Uterus (tissue), 4 donors: ENCODE measurements around the gene RC3H1. TPM values are rescaled to one million over a fixed set of nuclear protein-coding genes. Genes with fewer than 3 reads are reported as not detected.

Experiments
- DNase-seq, 2 donors: peaks; one replicate each; pipeline ENCODE4 v3.0.0-alpha.2; 2019 to 2020
- H3K27ac ChIP-seq, 2 donors: fragments of 200-600 bp; sonication (generic); 1 replicate in 1 of 2; 2 replicates in 1 of 2; pipeline ENCODE4 v1.5.1; 2016 to 2018
- H3K27me3 ChIP-seq, 2 donors: fragments of 200-600 bp; sonication (generic); one replicate each; pipeline ENCODE4 v1.5.1; 2018 to 2019; ENCODE audit warnings: control low read depth in 1 of 2
- H3K36me3 ChIP-seq, 2 donors: fragments of 200-600 bp; sonication (generic); one replicate each; pipeline ENCODE4 v1.5.1; 2019; ENCODE audit warnings: control low read depth in 1 of 2
- H3K4me1 ChIP-seq, 2 donors: fragments of 200-600 bp; sonication (generic); one replicate each; pipeline ENCODE4 v1.5.1; 2018 to 2019; ENCODE audit warnings: control low read depth in 1 of 2
- H3K4me3 ChIP-seq, 2 donors: fragments of 200-600 bp; sonication (generic); 1 replicate in 1 of 2; 2 replicates in 1 of 2; pipeline ENCODE4 v1.5.1; 2018 to 2019; ENCODE audit warnings: mild to moderate bottlenecking in 1 of 2
- H3K9me3 ChIP-seq, 2 donors: fragments of 200-600 bp; sonication (generic); one replicate each; pipeline ENCODE4 v1.5.1; 2019; ENCODE audit warnings: control low read depth in 1 of 2
- POLR2A ChIP-seq, 2 donors: fragments of 450-650 bp; IDR thresholded peaks; one replicate each; pipeline ENCODE4 v1.6.1; 2016; ENCODE audit warnings: antibody characterized with exemption in 2 of 2, mild to moderate bottlenecking in 1 of 2, moderate library complexity in 1 of 2
- intact Hi-C: fragments of 100-400 bp; cut with DNase I; formaldehyde crosslinking; loops from one replicate; pipeline ENCODE4 v1.15.1; 2023; ENCODE audit warnings: low total_unique reads
- total RNA-seq, 4 donors: library from RNA; depleted of rRNA in 3 of 4; stranded (reverse); fragments of >200 nt in 3 of 4; gene quantifications; one replicate each; pipeline versions ENCODE4 v1.1.0 to v1.2.4, GENCODE V29; 2014 to 2023
- TF ChIP-seq, protein P1 (sequence below), 4 experiments: fragments of 200-600 bp in 2 of 4; fragments of 450-650 bp in 2 of 4; sonication (generic) in 2 of 4; IDR thresholded peaks; one replicate each; pipeline ENCODE4 v1.5.1; 2016 to 2019; ENCODE audit warnings: antibody characterized with exemption in 4 of 4, mild to moderate bottlenecking in 2 of 4, moderate library complexity in 1 of 4
- donor health status: DM: yes; HTN: yes; CAD: no.

RC3H1 gene
- total RNA-seq, 4 donors from 2014 or later = 15.9 to 45.7 (median 32.7) TPM

DNA sequence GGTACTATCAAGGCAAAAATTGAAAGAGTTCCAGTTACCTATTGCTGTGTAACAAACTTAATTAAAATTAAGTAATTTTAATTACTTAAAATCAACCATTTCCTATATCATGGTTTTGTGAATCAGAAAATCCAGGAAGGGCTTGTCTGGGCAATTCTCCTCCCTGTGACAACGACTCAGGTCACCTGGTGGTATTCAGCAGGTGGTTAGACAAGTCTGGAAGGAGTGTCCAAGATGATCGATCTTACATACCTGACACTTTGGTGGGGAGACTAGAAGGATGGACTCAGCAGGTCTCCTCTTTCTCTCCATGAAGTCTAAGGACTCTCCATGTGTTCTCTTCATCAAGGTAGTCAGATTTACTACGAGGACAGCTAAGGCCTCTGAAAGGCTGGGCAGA lies 128.0 kb downstream of the RC3H1 start:
- no peaks in the 10 kb centered on the region for H3K36me3 ChIP-seq
- TF ChIP-seq, protein P1, sequence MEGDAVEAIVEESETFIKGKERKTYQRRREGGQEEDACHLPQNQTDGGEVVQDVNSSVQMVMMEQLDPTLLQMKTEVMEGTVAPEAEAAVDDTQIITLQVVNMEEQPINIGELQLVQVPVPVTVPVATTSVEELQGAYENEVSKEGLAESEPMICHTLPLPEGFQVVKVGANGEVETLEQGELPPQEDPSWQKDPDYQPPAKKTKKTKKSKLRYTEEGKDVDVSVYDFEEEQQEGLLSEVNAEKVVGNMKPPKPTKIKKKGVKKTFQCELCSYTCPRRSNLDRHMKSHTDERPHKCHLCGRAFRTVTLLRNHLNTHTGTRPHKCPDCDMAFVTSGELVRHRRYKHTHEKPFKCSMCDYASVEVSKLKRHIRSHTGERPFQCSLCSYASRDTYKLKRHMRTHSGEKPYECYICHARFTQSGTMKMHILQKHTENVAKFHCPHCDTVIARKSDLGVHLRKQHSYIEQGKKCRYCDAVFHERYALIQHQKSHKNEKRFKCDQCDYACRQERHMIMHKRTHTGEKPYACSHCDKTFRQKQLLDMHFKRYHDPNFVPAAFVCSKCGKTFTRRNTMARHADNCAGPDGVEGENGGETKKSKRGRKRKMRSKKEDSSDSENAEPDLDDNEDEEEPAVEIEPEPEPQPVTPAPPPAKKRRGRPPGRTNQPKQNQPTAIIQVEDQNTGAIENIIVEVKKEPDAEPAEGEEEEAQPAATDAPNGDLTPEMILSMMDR (IDR thresholded peaks at IDR 0.05) = no peak
- TF ChIP-seq POLR2A (IDR thresholded peaks at IDR 0.05) = no peak
- H3K9me3 ChIP-seq = no peaks in the 10 kb centered on the region
- DNase-seq = no peak
- H3K27me3 ChIP-seq = no peaks in the 10 kb centered on the region
- H3K4me1 ChIP-seq = no peaks in the 10 kb centered on the region
- no peak overlapping the region for H3K27ac ChIP-seq
- H3K4me3 ChIP-seq = no peak overlapping the region
- intact Hi-C loops = no loop called here

DNA sequence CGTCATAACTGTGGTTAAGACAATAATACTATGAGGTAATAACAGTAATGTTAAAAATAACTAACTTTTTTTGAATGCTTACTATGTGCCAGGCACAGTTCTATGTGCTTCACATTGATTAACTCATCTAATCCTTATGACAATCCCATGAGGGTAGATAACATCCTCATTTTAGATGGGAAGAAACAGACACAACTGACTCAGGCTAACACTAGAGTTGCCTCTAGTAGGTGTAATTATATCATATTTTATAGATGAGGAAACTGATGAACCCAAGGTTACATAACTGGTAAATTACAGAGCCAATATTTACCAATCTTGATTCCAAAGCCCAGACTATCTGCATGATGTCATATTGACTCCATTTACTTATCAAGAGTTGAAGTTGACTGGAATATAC lies 128.5 kb downstream of the RC3H1 start:
- Histone ChIP-seq H3K4me1 (no peaks in the 10 kb centered on the region), H3K27ac (no peak overlapping the region), H3K27me3 (no peaks in the 10 kb centered on the region), H3K36me3 (no peaks in the 10 kb centered on the region), H3K9me3 (no peaks in the 10 kb centered on the region), H3K4me3 (no peak overlapping the region)
- intact Hi-C loops = no loop called here
- no peak for DNase-seq
- TF ChIP-seq, protein P1 (IDR thresholded peaks at IDR 0.05) = no peak
- TF ChIP-seq POLR2A (IDR thresholded peaks at IDR 0.05) = no peak

DNA sequence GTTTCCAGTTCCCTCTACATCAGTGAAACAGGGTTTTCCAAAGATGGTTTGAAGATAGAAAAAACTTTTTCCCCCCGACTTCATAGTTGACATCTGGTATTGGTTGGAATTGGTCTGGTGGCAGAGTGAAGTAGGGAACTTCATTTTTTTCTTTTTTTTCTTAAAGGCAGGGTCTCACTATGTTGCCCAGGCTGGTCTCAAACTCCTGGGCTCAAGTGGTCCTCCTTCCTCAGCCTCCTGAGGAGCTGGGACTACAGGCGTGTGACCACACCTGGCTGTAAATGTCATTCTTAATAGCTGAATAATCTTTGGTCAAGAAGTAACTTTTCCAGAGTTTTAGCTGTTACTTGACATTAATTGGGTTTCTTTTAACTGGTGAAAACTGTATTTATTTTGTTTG lies 132.3 kb downstream of the RC3H1 start:
- TF ChIP-seq, protein P1 (IDR thresholded peaks at IDR 0.05) = no peak
- TF ChIP-seq POLR2A (IDR thresholded peaks at IDR 0.05) = no peak
- Histone ChIP-seq H3K4me1 (no peaks in the 10 kb centered on the region), H3K27me3 (no peaks in the 10 kb centered on the region), H3K27ac (no peak overlapping the region), H3K36me3 (no peaks in the 10 kb centered on the region), H3K4me3 (no peak overlapping the region), H3K9me3 (no peaks in the 10 kb centered on the region)
- intact Hi-C loops = no loop called here
- no peak for DNase-seq

DNA sequence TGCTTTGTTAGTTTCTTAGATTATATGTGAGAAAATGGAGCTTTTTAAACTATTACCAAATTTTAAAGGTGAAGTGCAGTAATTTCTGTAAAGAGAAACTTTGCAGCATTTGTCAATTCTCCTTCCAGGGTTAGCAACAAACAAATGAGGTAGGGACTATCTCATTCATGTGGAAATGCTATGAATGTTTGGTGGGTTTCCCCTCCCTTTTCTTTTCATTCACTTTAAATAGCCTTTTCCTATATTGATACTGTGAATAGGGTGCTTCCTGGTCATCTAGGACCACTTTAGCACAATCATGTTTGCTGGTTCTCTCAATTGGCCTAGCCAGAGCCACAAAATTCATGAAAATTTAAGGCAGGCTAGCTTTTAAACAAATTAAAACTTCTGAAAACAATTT lies 133.4 kb downstream of the RC3H1 start:
- Histone ChIP-seq H3K36me3 (no peaks in the 10 kb centered on the region), H3K9me3 (no peaks in the 10 kb centered on the region), H3K27ac (no peak overlapping the region), H3K4me1 (no peaks in the 10 kb centered on the region), H3K4me3 (no peak overlapping the region), H3K27me3 (no peaks in the 10 kb centered on the region)
- DNase-seq = no peak
- TF ChIP-seq, protein P1 (IDR thresholded peaks at IDR 0.05) = no peak
- TF ChIP-seq POLR2A (IDR thresholded peaks at IDR 0.05) = no peak
- intact Hi-C loops = no loop called here

DNA sequence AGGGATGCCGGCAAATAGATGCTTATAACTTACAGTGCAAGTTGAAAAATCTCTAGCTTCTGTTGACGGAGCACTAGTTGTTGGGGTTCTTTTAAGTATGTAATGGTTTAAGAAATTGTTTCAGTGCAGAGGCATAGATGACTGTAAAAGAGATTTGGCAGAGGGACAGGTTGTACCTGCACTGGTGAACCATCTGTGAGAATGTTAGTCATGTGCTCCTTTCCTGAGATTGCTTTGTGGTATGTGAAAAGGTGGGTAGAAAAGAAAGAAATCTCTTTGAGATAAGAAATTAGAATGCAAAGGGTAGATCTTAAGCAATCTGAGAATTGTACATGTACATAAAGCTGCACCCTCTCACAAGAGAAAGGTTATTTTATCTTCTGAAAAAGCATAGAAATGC lies 134.5 kb downstream of the RC3H1 start:
- Histone ChIP-seq H3K4me3 (no peak overlapping the region), H3K9me3 (no peaks in the 10 kb centered on the region), H3K36me3 (no peaks in the 10 kb centered on the region), H3K27ac (no peak overlapping the region), H3K27me3 (no peaks in the 10 kb centered on the region), H3K4me1 (no peaks in the 10 kb centered on the region)
- DNase-seq = no peak
- intact Hi-C loops = no loop called here
- TF ChIP-seq POLR2A (IDR thresholded peaks at IDR 0.05) = no peak
- TF ChIP-seq, protein P1 (IDR thresholded peaks at IDR 0.05) = no peak
